Measurements from ENCODE around the gene GAS7.

Gene GAS7

DNA sequence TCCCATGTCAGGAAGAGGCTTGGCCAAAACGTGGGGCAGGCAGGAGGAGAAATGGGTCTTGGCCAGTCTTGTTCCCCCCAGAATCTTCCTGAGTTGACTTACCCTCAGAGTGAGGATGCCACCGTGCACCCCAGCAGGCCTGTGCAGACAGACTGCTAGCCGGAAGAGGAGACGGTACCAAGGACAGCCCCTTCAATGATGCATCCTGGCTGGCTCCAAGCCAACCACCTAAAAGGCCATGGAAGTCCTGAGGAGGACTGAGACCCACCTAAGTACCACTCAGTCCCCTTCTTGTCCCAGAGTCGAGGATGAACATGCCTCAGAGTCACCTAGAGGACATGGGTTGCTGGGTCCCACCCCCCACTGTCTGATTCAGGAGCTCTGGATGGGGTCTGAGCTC is 246.6 kb downstream of the GAS7 start:
- no peak overlapping the region for H2AK5ac ChIP-seq (ENCODE audit: low read length)
- no peak overlapping the region for H2AFZ ChIP-seq (ENCODE audit: insufficient read depth, low read length, poor library complexity)
- H3K4me1 ChIP-seq (ENCODE audit: control insufficient read depth in 1 of 2, insufficient read depth in 2 of 2, low read length in 2 of 2) = peaks cover 5 to 10% of the 10 kb centered on the region in 2 experiments
- no peaks in the 10 kb centered on the region for H3K79me2 ChIP-seq (ENCODE audit: control insufficient read depth, insufficient read depth, low read length, poor library complexity)
- no peak overlapping the region for H3K9ac ChIP-seq (ENCODE audit: low read length)
- DNase-seq = no peak
- H3K9me3 ChIP-seq (ENCODE audit: insufficient read depth, low read depth, low read length) = peaks cover 5% of the 10 kb centered on the region
- no peak overlapping the region for H2BK120ac ChIP-seq (ENCODE audit: insufficient read depth, low read length, poor library complexity)
- H4K12ac ChIP-seq (ENCODE audit: low read depth, low read length) = no peak overlapping the region
- H3K14ac ChIP-seq (ENCODE audit: low read length) = no peak overlapping the region
- WGBS (ENCODE audit: extremely low coverage, insufficient coverage, insufficient read length) = no CpG with 5 or more reads among the region's 5 CpGs
- no peaks in the 10 kb centered on the region for H3K79me1 ChIP-seq (ENCODE audit: low read length)
- no peak overlapping the region for H3K23ac ChIP-seq (ENCODE audit: low read length)
- H3K36me3 ChIP-seq (ENCODE audit: control insufficient read depth in 1 of 2, insufficient read depth in 2 of 2, low read length in 2 of 2) = peaks cover 1 to 3% of the 10 kb centered on the region in 2 experiments
- no peak overlapping the region for H4K91ac ChIP-seq (ENCODE audit: low read depth, low read length)
- no peak overlapping the region for H3K4ac ChIP-seq (ENCODE audit: low read depth, low read length)
- no peak overlapping the region for H2BK5ac ChIP-seq (ENCODE audit: low read depth, low read length, poor library complexity)
- no peak overlapping the region for H3K4me3 ChIP-seq (ENCODE audit: low read depth, low read length)
- no peak overlapping the region for H3K4me2 ChIP-seq (ENCODE audit: low read length)
- H3K18ac ChIP-seq (ENCODE audit: low read length) = no peak overlapping the region
- H3K27me3 ChIP-seq (ENCODE audit: insufficient read depth, low read length) = no peaks in the 10 kb centered on the region
- H2BK12ac ChIP-seq (ENCODE audit: low read length) = no peak overlapping the region
- H4K8ac ChIP-seq (ENCODE audit: low read depth, low read length) = no peak overlapping the region
- H3K27ac ChIP-seq (ENCODE audit: low read depth, low read length) = no peak overlapping the region

DNA sequence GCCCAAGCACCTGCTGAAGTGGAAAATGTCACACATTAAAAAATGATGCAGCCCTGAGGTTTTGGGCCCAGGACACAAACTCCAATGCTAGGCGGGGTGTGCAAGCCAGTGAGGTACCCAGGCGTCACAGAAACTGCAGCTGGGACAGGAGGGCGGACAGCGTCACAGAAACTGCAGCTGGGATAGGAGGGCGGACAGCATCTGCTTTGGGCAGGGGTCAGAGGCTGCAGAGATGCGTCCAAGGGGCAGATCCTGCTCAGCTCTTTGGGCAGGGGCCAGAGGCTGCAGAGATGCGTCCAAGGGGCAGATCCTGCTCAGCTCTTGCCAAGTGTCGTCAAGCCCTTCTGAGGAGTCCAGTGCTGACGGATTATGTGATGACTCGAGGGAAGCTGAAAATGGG is 249.5 kb downstream of the GAS7 start:
- no peak overlapping the region for H3K18ac ChIP-seq (ENCODE audit: low read length)
- no CpG with 5 or more reads among the region's 10 CpGs for WGBS (ENCODE audit: extremely low coverage, insufficient coverage, insufficient read length)
- H4K8ac ChIP-seq (ENCODE audit: low read depth, low read length) = no peak overlapping the region
- no peak overlapping the region for H3K4ac ChIP-seq (ENCODE audit: low read depth, low read length)
- no peak overlapping the region for H3K14ac ChIP-seq (ENCODE audit: low read length)
- no peak overlapping the region for H2BK5ac ChIP-seq (ENCODE audit: low read depth, low read length, poor library complexity)
- H3K4me3 ChIP-seq (ENCODE audit: low read depth, low read length) = no peak overlapping the region
- H2AK5ac ChIP-seq (ENCODE audit: low read length) = no peak overlapping the region
- no peak overlapping the region for H3K4me2 ChIP-seq (ENCODE audit: low read length)
- no peak overlapping the region for H2BK12ac ChIP-seq (ENCODE audit: low read length)
- H3K36me3 ChIP-seq (ENCODE audit: control insufficient read depth in 1 of 2, insufficient read depth in 2 of 2, low read length in 2 of 2) = peaks cover 7 to 10% of the 10 kb centered on the region in 2 experiments
- no peak overlapping the region for H4K12ac ChIP-seq (ENCODE audit: low read depth, low read length)
- H3K23ac ChIP-seq (ENCODE audit: low read length) = no peak overlapping the region
- no peaks in the 10 kb centered on the region for H3K27me3 ChIP-seq (ENCODE audit: insufficient read depth, low read length)
- no peak overlapping the region for H2BK120ac ChIP-seq (ENCODE audit: insufficient read depth, low read length, poor library complexity)
- H3K9me3 ChIP-seq (ENCODE audit: insufficient read depth, low read depth, low read length) = no peaks in the 10 kb centered on the region
- no peak overlapping the region for H2AFZ ChIP-seq (ENCODE audit: insufficient read depth, low read length, poor library complexity)
- H3K79me2 ChIP-seq (ENCODE audit: control insufficient read depth, insufficient read depth, low read length, poor library complexity) = no peaks in the 10 kb centered on the region
- H3K4me1 ChIP-seq (ENCODE audit: control insufficient read depth in 1 of 2, insufficient read depth in 2 of 2, low read length in 2 of 2) = no peaks in the 10 kb centered on the region
- no peak for DNase-seq
- H4K91ac ChIP-seq (ENCODE audit: low read depth, low read length) = no peak overlapping the region
- H3K79me1 ChIP-seq (ENCODE audit: low read length) = no peaks in the 10 kb centered on the region
- H3K27ac ChIP-seq (ENCODE audit: low read depth, low read length) = no peak overlapping the region
- H3K9ac ChIP-seq (ENCODE audit: low read length) = no peak overlapping the region

DNA sequence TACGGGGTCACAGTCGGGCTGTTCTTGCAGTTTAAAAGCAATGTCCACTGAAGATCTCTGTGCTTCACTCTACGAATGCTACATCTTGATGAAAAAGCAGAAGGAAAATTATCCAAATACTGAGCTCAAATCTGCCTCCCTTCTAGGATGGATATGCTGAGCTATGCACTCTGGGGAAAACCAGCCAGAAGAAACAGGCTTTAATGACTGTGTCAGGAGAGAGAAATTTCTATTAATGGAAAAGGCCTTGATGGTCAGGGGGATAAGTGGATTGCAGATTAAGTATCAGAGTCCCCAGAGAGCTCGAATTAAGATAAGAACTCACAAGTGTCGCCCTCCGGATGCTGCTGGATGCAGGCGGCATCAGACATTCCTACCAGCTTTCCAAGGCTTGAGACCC is 253.7 kb downstream of the GAS7 start:
- Histone ChIP-seq H3K23ac (ENCODE audit: low read length) (no peak overlapping the region), H2BK5ac (ENCODE audit: low read depth, low read length, poor library complexity) (no peak overlapping the region), H3K36me3 (ENCODE audit: control insufficient read depth in 1 of 2, insufficient read depth in 2 of 2, low read length in 2 of 2) (peaks cover 27 to 30% of the 10 kb centered on the region in 2 experiments), H3K4ac (ENCODE audit: low read depth, low read length) (no peak overlapping the region), H3K79me2 (ENCODE audit: control insufficient read depth, insufficient read depth, low read length, poor library complexity) (no peaks in the 10 kb centered on the region), H3K9me3 (ENCODE audit: insufficient read depth, low read depth, low read length) (no peaks in the 10 kb centered on the region), H3K9ac (ENCODE audit: low read length) (no peak overlapping the region), H2BK12ac (ENCODE audit: low read length) (no peak overlapping the region), H2BK120ac (ENCODE audit: insufficient read depth, low read length, poor library complexity) (no peak overlapping the region), H3K4me3 (ENCODE audit: low read depth, low read length) (no peak overlapping the region), H3K18ac (ENCODE audit: low read length) (no peak overlapping the region), H3K4me1 (ENCODE audit: control insufficient read depth in 1 of 2, insufficient read depth in 2 of 2, low read length in 2 of 2) (no peaks in the 10 kb centered on the region), H4K8ac (ENCODE audit: low read depth, low read length) (no peak overlapping the region), H3K4me2 (ENCODE audit: low read length) (no peak overlapping the region), H4K12ac (ENCODE audit: low read depth, low read length) (no peak overlapping the region), H3K27me3 (ENCODE audit: insufficient read depth, low read length) (no peaks in the 10 kb centered on the region), H2AFZ (ENCODE audit: insufficient read depth, low read length, poor library complexity) (no peak overlapping the region), H3K79me1 (ENCODE audit: low read length) (no peaks in the 10 kb centered on the region), H3K27ac (ENCODE audit: low read depth, low read length) (no peak overlapping the region), H2AK5ac (ENCODE audit: low read length) (no peak overlapping the region), H4K91ac (ENCODE audit: low read depth, low read length) (no peak overlapping the region), H3K14ac (ENCODE audit: low read length) (no peak overlapping the region)
- DNase-seq = no peak
- WGBS (ENCODE audit: extremely low coverage, insufficient coverage, insufficient read length) = no CpG with 5 or more reads among the region's 7 CpGs

DNA sequence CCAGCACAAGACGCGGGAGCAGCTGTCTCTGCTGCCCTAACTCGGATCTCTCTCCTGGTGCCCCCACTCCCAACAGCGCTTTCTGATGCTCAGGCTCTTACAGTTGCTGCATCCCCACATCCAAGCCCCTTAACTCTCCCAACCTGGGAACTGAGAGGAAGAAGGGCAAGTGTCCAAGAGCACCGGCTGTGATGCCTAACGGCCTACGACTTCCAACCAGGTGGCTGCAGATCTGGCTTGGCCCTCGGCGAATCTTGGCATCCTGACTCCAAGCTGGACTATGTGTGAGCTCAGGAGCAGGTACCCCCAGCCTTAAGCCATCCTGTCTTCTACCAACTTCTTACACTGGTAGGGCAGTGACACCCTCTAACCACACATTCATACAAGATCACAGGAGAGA is 255.1 kb downstream of the GAS7 start:
- H3K18ac ChIP-seq (ENCODE audit: low read length) = no peak overlapping the region
- H3K4me2 ChIP-seq (ENCODE audit: low read length) = no peak overlapping the region
- WGBS (ENCODE audit: extremely low coverage, insufficient coverage, insufficient read length) = no CpG with 5 or more reads among the region's 9 CpGs

More for the DNA sequence above, 255.1 kb downstream of the GAS7 start:
- H2AFZ ChIP-seq (ENCODE audit: insufficient read depth, low read length, poor library complexity) = no peak overlapping the region
- H3K4me1 ChIP-seq (ENCODE audit: control insufficient read depth in 1 of 2, insufficient read depth in 2 of 2, low read length in 2 of 2) = no peaks in the 10 kb centered on the region
- H3K27me3 ChIP-seq (ENCODE audit: insufficient read depth, low read length) = no peaks in the 10 kb centered on the region
- H3K79me2 ChIP-seq (ENCODE audit: control insufficient read depth, insufficient read depth, low read length, poor library complexity) = no peaks in the 10 kb centered on the region
- no peak overlapping the region for H2AK5ac ChIP-seq (ENCODE audit: low read length)
- H2BK5ac ChIP-seq (ENCODE audit: low read depth, low read length, poor library complexity) = no peak overlapping the region
- no peak overlapping the region for H3K4me3 ChIP-seq (ENCODE audit: low read depth, low read length)
- H3K23ac ChIP-seq (ENCODE audit: low read length) = no peak overlapping the region
- H2BK120ac ChIP-seq (ENCODE audit: insufficient read depth, low read length, poor library complexity) = no peak overlapping the region
- no peak overlapping the region for H4K91ac ChIP-seq (ENCODE audit: low read depth, low read length)
- H3K79me1 ChIP-seq (ENCODE audit: low read length) = no peaks in the 10 kb centered on the region
- no peak overlapping the region for H2BK12ac ChIP-seq (ENCODE audit: low read length)
- no peak for DNase-seq
- H3K27ac ChIP-seq (ENCODE audit: low read depth, low read length) = no peak overlapping the region
- H4K8ac ChIP-seq (ENCODE audit: low read depth, low read length) = no peak overlapping the region
- peaks cover 31 to 34% of the 10 kb centered on the region in 2 experiments for H3K36me3 ChIP-seq (ENCODE audit: control insufficient read depth in 1 of 2, insufficient read depth in 2 of 2, low read length in 2 of 2)
- no peaks in the 10 kb centered on the region for H3K9me3 ChIP-seq (ENCODE audit: insufficient read depth, low read depth, low read length)
- no peak overlapping the region for H3K9ac ChIP-seq (ENCODE audit: low read length)
- H4K12ac ChIP-seq (ENCODE audit: low read depth, low read length) = no peak overlapping the region
- H3K4ac ChIP-seq (ENCODE audit: low read depth, low read length) = no peak overlapping the region
- H3K14ac ChIP-seq (ENCODE audit: low read length) = no peak overlapping the region

Data from trophoblast cell (in vitro differentiated cells and primary cell).